AG10803 (cell line): ENCODE results near the gene IZUMO1.

Source experiments
- DNase-seq: peaks from one replicate; pipeline ENCODE4 v3.0.0; 2010; ENCODE audit warnings: low read depth
- H3K4me3 ChIP-seq: 2 replicates; pipeline ENCODE4 v1.5.1; 2011; ENCODE audit warnings: mild to moderate bottlenecking, low read length, control low read depth
- CTCF ChIP-seq: conservative IDR thresholded peaks from 2 replicates; pipeline ENCODE4 v1.5.1; 2011; ENCODE audit warnings: mild to moderate bottlenecking, low read length, control low read depth, inconsistent platforms

Gene IZUMO1

GRCh38 chr19:48749571-48750198, 3.0 kb upstream of the IZUMO1 start:
- no peak for TF ChIP-seq CTCF
- no peak overlapping the region for H3K4me3 ChIP-seq
- DNase-seq: no peak

- H3K4me3 ChIP-seq: no peak overlapping the region
- no peak for TF ChIP-seq CTCF
- DNase-seq: no peak
Measured at GRCh38 chr19:48746110-48746509, 599 bp downstream of the IZUMO1 start.

GRCh38 chr19:48745208-48745995, 1.3 kb downstream of the IZUMO1 start:
- H3K4me3 ChIP-seq: no peak overlapping the region
- no peak for TF ChIP-seq CTCF
- peak; percentile 43 for DNase-seq

GRCh38 chr19:48742096-48742495, 4.6 kb downstream of the IZUMO1 start:
- no peak overlapping the region for H3K4me3 ChIP-seq
- no peak for DNase-seq
- no peak for TF ChIP-seq CTCF

- no peak overlapping the region for H3K4me3 ChIP-seq
- TF ChIP-seq CTCF: no peak
- DNase-seq: no peak
Measured at GRCh38 chr19:48741129-48741999, 5.3 kb downstream of the IZUMO1 start.

GRCh38 chr19:48740164-48740972, 6.3 kb downstream of the IZUMO1 start, which contains the start of gene RASIP1:
TSS of gene RASIP1 (minus strand) at chr19:48740610. CDS start at chr19:48740282, 328 bp downstream.
- DNase-seq: no peak
- no peak for TF ChIP-seq CTCF
- no peak within 1 kb of the TSS for H3K4me3 ChIP-seq
